Lung microvascular endothelial cell (primary cell): ENCODE measurements around the gene FMN1. TPM values are rescaled to one million over a fixed set of nuclear protein-coding genes. Genes with fewer than 3 reads are reported as not detected.
"Not testable (repeated sequence)": the region's sequence is repeated elsewhere in the genome, so short reads cannot be mapped to it uniquely, and the experiment has no call there.

ENCODE experiments used
- DNase-seq, 2 donors: peaks; one replicate each; pipeline versions ENCODE4 v3.0.0 to v3.0.0-alpha.2; 2010; ENCODE audit warnings: low read depth in 2 of 2
- total RNA-seq: library from RNA; depleted of rRNA; stranded (reverse); fragments of >200 nt; gene quantifications from 2 replicates; pipeline ENCODE4 v1.2.1, GENCODE V29; 2014

FMN1 gene
- total RNA-seq, 1 donor from 2014 or later, result under 0.01 TPM

GRCh38 chr15:33094336-33094735 lies 100.2 kb downstream of the FMN1 start:
- peak in 1 of 2 donors; percentile 43 for DNase-seq

- DNase-seq, result no peak
Observed at GRCh38 chr15:33093222-33093621, 101.3 kb downstream of the FMN1 start.

GRCh38 chr15:33091983-33092693 lies 102.4 kb downstream of the FMN1 start:
- DNase-seq, result no peak

GRCh38 chr15:33089878-33090757 lies 104.4 kb downstream of the FMN1 start:
- DNase-seq, result peak in 1 of 2 donors; percentile 25

DNA sequence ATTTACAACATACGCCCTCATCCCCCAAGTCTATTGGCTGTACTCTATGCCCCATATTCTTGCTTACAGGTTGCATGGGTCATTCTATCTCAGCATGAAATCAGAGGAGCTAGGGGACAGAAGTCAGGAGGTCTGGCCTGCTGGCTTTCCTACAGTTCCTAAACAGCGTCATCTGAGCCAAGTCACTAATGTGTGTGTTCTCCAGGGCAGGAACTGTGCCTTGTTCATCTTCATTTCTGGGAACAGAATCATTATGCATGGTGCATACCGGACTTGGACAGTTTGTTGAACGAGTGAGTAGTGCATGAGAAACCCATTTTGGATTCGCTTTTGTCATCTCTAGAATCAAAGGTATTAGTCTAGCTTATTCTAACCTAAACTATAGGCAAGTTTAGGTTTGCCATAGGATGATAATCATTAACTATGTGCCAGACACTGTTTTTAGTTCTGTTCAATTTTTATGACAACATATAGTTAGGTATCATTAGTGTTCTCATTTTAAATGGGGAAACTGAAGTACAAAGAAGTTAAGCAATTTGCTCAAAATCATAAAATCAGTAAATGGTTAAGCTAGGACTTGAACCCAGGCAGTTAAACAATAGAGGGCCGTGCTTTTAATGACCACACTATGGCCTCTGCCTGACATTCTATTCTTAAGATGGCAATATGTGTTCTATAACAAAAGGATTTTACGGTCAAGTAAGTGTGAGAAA lies 105.2 kb downstream of the FMN1 start:
- no peak for DNase-seq

DNA sequence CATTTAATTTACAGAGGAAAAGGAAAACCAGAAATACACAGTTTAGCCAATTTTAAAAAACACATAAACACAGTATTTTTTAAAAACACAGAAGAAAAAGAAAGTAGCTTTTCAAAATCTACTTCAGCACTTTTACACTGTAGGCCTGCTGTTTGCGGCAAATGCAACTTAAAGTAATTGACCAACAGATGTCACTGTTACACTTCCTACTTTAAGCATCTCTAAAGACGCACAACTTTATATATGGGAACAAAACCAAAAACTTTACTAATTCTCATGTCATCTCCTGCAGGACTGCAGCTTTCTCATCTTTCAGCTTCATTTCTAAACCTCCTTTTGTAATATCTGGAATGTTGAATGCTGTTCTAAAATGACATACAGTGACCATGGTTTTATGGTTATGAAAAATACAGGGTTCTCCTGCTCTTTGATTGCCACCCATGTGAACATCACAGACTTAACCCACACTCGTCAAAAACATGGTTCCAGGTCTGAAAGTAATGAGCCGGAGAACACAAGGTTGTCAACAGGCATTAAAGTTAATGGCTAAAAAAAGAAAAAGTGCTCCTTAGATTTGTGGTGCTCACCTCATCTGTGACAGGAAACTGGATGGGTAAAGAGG lies 107.9 kb downstream of the FMN1 start:
- DNase-seq, result peak; percentile 68 to 74

- no peak for DNase-seq
Observed at GRCh38 chr15:33084661-33085060, 109.9 kb downstream of the FMN1 start.

GRCh38 chr15:33083232-33084081 lies 111.1 kb downstream of the FMN1 start:
- no peak for DNase-seq

DNA sequence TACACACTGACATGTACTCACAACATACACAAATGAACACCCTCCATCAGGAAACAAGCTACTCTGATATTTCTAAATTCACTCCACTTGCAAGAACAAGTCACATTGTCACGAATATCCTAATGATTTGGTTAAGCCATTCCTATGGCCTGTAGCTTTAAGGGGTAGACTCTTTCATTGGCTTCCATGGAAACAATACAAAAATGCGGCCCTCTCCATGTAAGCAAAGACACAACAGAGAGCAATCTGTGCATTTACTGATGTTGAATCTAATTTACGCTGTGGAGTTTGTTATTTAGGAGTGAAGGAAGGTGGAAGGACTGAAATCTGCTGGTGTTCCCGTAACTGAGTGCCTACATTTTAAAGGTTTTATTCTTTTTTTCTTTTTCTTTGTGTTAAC lies 114.5 kb downstream of the FMN1 start:
- no peak for DNase-seq

- no peak for DNase-seq
Observed at GRCh38 chr15:33078607-33079006, 115.9 kb downstream of the FMN1 start.

DNA sequence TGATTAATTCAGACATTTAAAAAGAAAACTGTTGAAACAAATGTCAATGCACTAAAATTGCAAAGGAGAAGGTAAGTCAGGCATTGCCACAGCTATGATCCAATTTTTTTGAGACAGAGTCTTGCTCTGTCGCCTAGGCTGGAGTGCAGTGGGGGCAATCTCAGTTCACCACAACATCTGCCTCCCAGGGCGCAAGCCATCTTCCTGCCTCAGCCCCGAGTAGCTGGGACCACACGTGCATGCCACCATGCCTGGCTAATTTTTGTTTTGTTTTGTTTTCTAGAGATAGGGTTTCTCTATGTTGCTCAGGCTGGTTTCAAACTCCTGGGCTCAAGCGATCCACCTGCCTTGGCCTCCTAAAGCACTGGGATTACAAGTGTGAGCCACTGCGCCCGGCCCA lies 117.6 kb downstream of the FMN1 start:
- no peak for DNase-seq

DNA sequence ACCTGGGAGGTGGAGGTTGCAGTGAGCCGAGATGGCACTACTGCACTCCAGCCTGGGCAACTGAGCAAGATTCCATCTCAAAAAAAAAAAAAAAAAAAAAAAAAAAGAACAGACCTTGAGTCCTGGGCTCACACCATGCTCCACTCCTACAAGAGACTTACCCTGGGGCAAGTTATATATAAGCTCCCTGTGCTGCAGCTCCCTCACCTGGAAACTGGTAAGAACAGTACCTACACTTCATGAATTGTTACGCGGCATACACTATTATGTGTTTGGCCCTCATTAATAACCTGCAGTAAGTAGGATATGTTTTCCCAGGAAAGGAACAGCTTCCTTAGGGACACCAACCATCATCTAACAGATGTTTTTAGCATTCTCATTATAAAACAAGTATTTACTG lies 119.6 kb downstream of the FMN1 start:
- DNase-seq, result no peak

DNA sequence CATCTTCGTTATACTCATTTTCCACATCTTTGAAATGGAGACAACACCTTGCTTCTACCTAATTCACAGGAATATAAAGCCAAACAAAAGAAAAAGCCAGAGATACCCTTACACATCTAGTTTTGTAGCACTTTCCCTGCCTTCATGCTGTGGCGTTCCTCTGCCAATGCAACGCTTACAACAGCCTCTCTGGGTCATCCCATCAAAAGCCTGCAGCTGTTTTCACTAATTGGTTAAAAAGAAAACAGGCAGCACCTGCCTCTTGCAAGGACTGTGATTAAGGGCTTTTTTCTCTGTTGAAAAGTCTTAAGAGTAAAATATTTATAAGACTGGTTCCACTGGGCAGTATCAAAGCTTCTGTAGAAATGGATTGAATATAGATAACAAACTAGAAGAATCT lies 120.3 kb downstream of the FMN1 start:
- DNase-seq, result no peak

DNA sequence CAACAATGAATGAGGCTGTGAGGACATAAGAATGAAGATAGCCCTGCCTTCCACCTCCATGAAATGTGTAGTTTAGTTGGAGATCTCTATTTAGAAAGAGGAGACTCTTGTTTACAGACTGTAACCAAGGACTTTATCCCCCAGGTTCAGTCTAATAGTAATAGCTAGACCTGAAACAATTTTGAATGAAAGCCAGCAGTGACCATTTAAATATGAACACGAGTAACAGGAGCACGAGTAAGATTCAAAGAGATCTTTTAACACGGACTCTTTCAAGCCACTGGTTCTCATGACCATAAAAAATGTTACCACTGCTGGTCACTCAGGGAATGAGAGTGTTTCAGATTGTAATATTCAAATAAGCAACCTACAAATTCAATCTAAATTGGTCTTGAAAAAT lies 123.1 kb downstream of the FMN1 start:
- DNase-seq, result no peak

DNA sequence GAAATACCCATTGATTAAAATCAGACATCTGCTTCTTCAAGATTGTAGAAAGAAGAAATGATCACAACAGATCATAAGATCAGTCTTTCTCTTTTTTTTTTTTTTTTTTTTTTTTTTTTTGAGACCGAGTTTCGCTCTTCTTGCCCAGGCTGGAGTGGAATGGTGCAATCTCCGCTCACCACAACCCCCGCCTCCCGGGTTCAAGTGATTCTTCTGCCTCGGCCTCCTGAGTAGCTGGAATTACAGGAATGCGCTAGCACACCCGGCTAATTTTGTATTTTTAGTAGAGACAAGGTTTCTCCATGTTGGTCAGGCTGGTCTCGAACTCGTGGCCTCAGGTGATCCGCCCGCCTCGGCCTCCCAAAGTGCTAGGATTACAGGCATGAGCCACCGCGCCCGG lies 124.6 kb downstream of the FMN1 start:
- DNase-seq, result not testable (repeated sequence)

DNA sequence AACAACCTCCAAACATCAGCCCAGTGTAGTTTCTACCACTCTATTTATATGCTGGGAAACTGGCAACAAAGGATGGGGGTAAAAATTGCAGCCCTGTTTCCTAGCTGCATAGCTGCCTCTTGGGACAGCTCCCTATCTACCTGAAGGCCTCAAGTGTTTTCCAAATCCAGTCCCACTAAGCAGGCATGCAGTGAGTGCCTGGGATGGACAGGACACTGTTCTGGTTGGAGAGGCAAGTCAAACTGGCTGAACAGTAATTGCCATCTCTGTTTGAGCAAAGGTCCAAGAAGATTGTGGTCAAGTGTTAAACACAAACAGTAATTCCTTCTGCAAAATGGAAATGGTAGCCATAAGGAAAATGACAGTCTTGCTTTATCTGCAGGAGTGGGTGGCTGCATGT lies 125.4 kb downstream of the FMN1 start:
- DNase-seq, result no peak

- peak in 1 of 2 donors; percentile 13 for DNase-seq
Observed at GRCh38 chr15:33068511-33068990, 126.0 kb downstream of the FMN1 start.

GRCh38 chr15:33068007-33068481 lies 126.5 kb downstream of the FMN1 start:
- peak in 1 of 2 donors; percentile 23 for DNase-seq

GRCh38 chr15:33067456-33067855 lies 127.1 kb downstream of the FMN1 start:
- peak in 1 of 2 donors; percentile 65 for DNase-seq

- no peak for DNase-seq
Observed at GRCh38 chr15:33066584-33066983, 127.9 kb downstream of the FMN1 start.
